H1 (cell line): ENCODE data around the gene IFNAR2. TPM values are rescaled to one million over a fixed set of nuclear protein-coding genes. Genes with fewer than 3 reads are reported as not detected.

ENCODE experiments used
- CTCF ChIA-PET: fragments of 300-600 bp; sonication (Branson Sonifier 250); formaldehyde crosslinking; loops from one replicate; lab custom pipeline; 2021; ENCODE audit not compliant: partially characterized antibody; lab: Charles Lee
- POLR2A ChIA-PET: fragments of 300-600 bp; sonication (Branson Sonifier 250); formaldehyde crosslinking; loops from one replicate; lab custom pipeline; 2021; ENCODE audit warnings: inconsistent platforms; ENCODE audit not compliant: partially characterized antibody; lab: Charles Lee
- DNase-seq, 2 experiments: peaks; one replicate each; pipeline versions ENCODE4 v3.0.0 to v3.0.0-alpha.2; 2010 to 2022; ENCODE audit warnings: low spot score in 2 of 2, low read depth in 1 of 2, mixed read lengths in 1 of 2
- FAIRE-seq: peaks from 2 replicates; lab custom pipeline; 2011; peaks lifted over from hg19 to GRCh38; lab: Jason Lieb, UNC
- H2AFZ ChIP-seq: 2 replicates; pipeline ENCODE4 v1.8.1; 2012; ENCODE audit warnings: low read length, inconsistent platforms
- H2AK5ac ChIP-seq: 2 replicates; pipeline ENCODE4 v1.6.1; 2013; ENCODE audit warnings: low read depth, low read length
- H2BK120ac ChIP-seq: replicated peaks from 2 replicates; pipeline ENCODE3; 2013; ENCODE audit warnings: low read depth, low read length, inconsistent platforms
- H2BK12ac ChIP-seq: 2 replicates; pipeline ENCODE4 v1.6.1; 2013; ENCODE audit warnings: low read depth, low read length
- H2BK15ac ChIP-seq: 2 replicates; pipeline ENCODE4 v1.6.1; 2013; ENCODE audit warnings: low read length
- H2BK20ac ChIP-seq: 2 replicates; pipeline ENCODE4 v1.6.1; 2013; ENCODE audit warnings: low read length
- H2BK5ac ChIP-seq: 2 replicates; pipeline ENCODE4 v1.6.1; 2013; ENCODE audit warnings: low read depth, low read length
- H3K14ac ChIP-seq: 2 replicates; pipeline ENCODE4 v1.6.1; 2013; ENCODE audit warnings: inconsistent platforms; ENCODE audit not compliant: insufficient read length
- H3K18ac ChIP-seq: 2 replicates; pipeline ENCODE4 v1.6.1; 2013; ENCODE audit warnings: low read length; ENCODE audit errors: extremely low read depth
- H3K23ac ChIP-seq: 2 replicates; pipeline ENCODE4 v1.6.1; 2013; ENCODE audit warnings: inconsistent platforms; ENCODE audit not compliant: insufficient read length
- H3K23me2 ChIP-seq: 2 replicates; pipeline ENCODE4 v1.6.1; 2013; ENCODE audit warnings: low read depth, low read length
- H3K27ac ChIP-seq: 2 replicates; pipeline ENCODE4 v1.6.1; 2011; ENCODE audit warnings: low read depth, low read length, inconsistent platforms
- H3K27me3 ChIP-seq, 4 experiments: replicated peaks in 1 of 4; 1 replicate in 1 of 4; 2 replicates in 3 of 4; pipeline versions ENCODE4 v1.6.1 to v1.8.1; 2011 to 2013; ENCODE audit warnings: low read length in 3 of 4, mild to moderate bottlenecking in 3 of 4, inconsistent platforms in 2 of 4, mixed read lengths in 2 of 4, moderate library complexity in 1 of 4; ENCODE audit not compliant: control insufficient read depth in 3 of 4, insufficient read depth in 3 of 4; ENCODE audit errors: extremely low read depth in 1 of 4
- H3K36me3 ChIP-seq, 4 experiments: 2 replicates each; pipeline versions ENCODE4 v1.6.1 to v1.8.1; 2011 to 2013; ENCODE audit warnings: mild to moderate bottlenecking in 4 of 4, low read length in 3 of 4, moderate library complexity in 2 of 4, control low read depth in 1 of 4, inconsistent platforms in 1 of 4; ENCODE audit not compliant: insufficient read depth in 4 of 4, control insufficient read depth in 2 of 4
- H3K4ac ChIP-seq: replicated peaks from 2 replicates; pipeline ENCODE3; 2013; ENCODE audit warnings: low read length, low read depth, mixed read lengths, inconsistent platforms; ENCODE audit not compliant: insufficient read length
- H3K4me1 ChIP-seq, 4 experiments: replicated peaks in 1 of 4; 1 replicate in 1 of 4; 2 replicates in 3 of 4; pipeline versions ENCODE4 v1.6.1 to v1.8.1; 2011 to 2013; ENCODE audit warnings: low read length in 3 of 4, inconsistent platforms in 2 of 4, mixed read lengths in 1 of 4; ENCODE audit not compliant: insufficient read depth in 4 of 4, control insufficient read depth in 3 of 4
- H3K4me2 ChIP-seq, 2 experiments: 2 replicates each; pipeline versions ENCODE4 v1.6.1 to v1.8.1; 2011 to 2013; ENCODE audit warnings: low read depth in 2 of 2, low read length in 2 of 2, control low read depth in 1 of 2, inconsistent platforms in 1 of 2, mild to moderate bottlenecking in 1 of 2; ENCODE audit not compliant: insufficient read depth in 1 of 2
- H3K4me3 ChIP-seq, 4 experiments: fragments of 200-600, 300-600 bp in 1 of 4; sonication (generic), shearing (Covaris generic), sonication (Bioruptor Twin) in 1 of 4; 2 replicates each; pipeline versions ENCODE4 v1.5.1 to v1.8.1; 2011 to 2016; ENCODE audit warnings: low read length in 4 of 4, low read depth in 3 of 4, control low read depth in 2 of 4, inconsistent platforms in 2 of 4, mild to moderate bottlenecking in 2 of 4, mixed read lengths in 1 of 4, moderate library complexity in 1 of 4; ENCODE audit not compliant: insufficient read depth in 2 of 4; ENCODE audit errors: extremely low read depth in 1 of 4
- H3K56ac ChIP-seq: replicated peaks from 2 replicates; pipeline ENCODE3; 2013; ENCODE audit warnings: low read depth, mild to moderate bottlenecking, mixed read lengths, low read length, inconsistent platforms; ENCODE audit not compliant: insufficient read length
- H3K79me1 ChIP-seq: 2 replicates; pipeline ENCODE4 v1.6.1; 2013; ENCODE audit warnings: low read depth, low read length, control low read depth
- H3K79me2 ChIP-seq, 2 experiments: 2 replicates each; pipeline versions ENCODE4 v1.6.1 to v1.8.1; 2012 to 2013; ENCODE audit warnings: low read length in 2 of 2, mild to moderate bottlenecking in 2 of 2, inconsistent platforms in 1 of 2; ENCODE audit not compliant: insufficient read depth in 2 of 2, control insufficient read depth in 1 of 2
- H3K9ac ChIP-seq, 4 experiments: replicated peaks in 1 of 4; 1 replicate in 1 of 4; 2 replicates in 3 of 4; pipeline versions ENCODE4 v1.6.1 to v1.8.1; 2011 to 2013; ENCODE audit warnings: low read depth in 3 of 4, low read length in 3 of 4, control low read depth in 2 of 4, mild to moderate bottlenecking in 2 of 4, moderate library complexity in 2 of 4, inconsistent platforms in 1 of 4; ENCODE audit errors: extremely low read depth in 1 of 4
- H3K9me3 ChIP-seq, 2 experiments: 2 replicates each; pipeline versions ENCODE4 v1.6.1 to v1.8.1; 2012 to 2013; ENCODE audit warnings: mild to moderate bottlenecking in 2 of 2, moderate library complexity in 2 of 2, control low read depth in 1 of 2, inconsistent platforms in 1 of 2, low read depth in 1 of 2, low read length in 1 of 2, mixed read lengths in 1 of 2; ENCODE audit not compliant: insufficient read depth in 2 of 2
- H4K20me1 ChIP-seq, 2 experiments: replicated peaks in 1 of 2; 2 replicates each; pipeline versions ENCODE3 to v1.8.1; 2011 to 2013; ENCODE audit warnings: inconsistent platforms in 2 of 2, low read length in 2 of 2, mild to moderate bottlenecking in 1 of 2; ENCODE audit not compliant: insufficient read depth in 2 of 2, control insufficient read depth in 1 of 2
- H4K5ac ChIP-seq: 2 replicates; pipeline ENCODE4 v1.6.1; 2013; ENCODE audit warnings: low read length, low read depth, mixed read lengths, inconsistent platforms; ENCODE audit not compliant: insufficient read length
- H4K8ac ChIP-seq: 2 replicates; pipeline ENCODE4 v1.8.0; 2013; ENCODE audit warnings: mild to moderate bottlenecking, moderate library complexity, low read length, inconsistent platforms; ENCODE audit not compliant: insufficient read depth; ENCODE audit errors: extremely low read depth
- H4K91ac ChIP-seq: replicated peaks from 2 replicates; pipeline ENCODE3; 2013; ENCODE audit warnings: low read length, mixed read lengths, inconsistent platforms; ENCODE audit not compliant: insufficient read length
- BRCA1 ChIP-seq: IDR thresholded peaks from 2 replicates; pipeline ENCODE4 v1.6.1; 2012; ENCODE audit warnings: low read depth, low read length, improper control_type of control experiment
- CBX5 ChIP-seq: fragments of 300-800, 300-1000 bp; sonication (generic); IDR thresholded peaks from 2 replicates; pipeline ENCODE4 v1.7.1; 2016; ENCODE audit warnings: antibody characterized with exemption, low read length, low read depth
- CEBPB ChIP-seq: IDR thresholded peaks from 2 replicates; pipeline ENCODE4 v1.6.1; 2012; ENCODE audit warnings: low read depth, low read length
- EGR1 ChIP-seq: IDR thresholded peaks from 2 replicates; pipeline ENCODE4 v1.6.1; 2011; ENCODE audit warnings: low read depth, low read length, borderline replicate concordance
- GTF2F1 ChIP-seq: IDR thresholded peaks from 2 replicates; pipeline ENCODE4 v1.6.1; 2012; ENCODE audit warnings: low read depth, low read length, improper control_type of control experiment, borderline replicate concordance
- HDAC2 ChIP-seq, 2 experiments: fragments of 300-600 bp in 1 of 2; sonication (generic) in 1 of 2; IDR thresholded peaks; 2 replicates each; pipeline ENCODE4 v1.6.1; 2011 to 2012; ENCODE audit warnings: low read depth in 2 of 2, low read length in 2 of 2, mild to moderate bottlenecking in 2 of 2, moderate library complexity in 2 of 2, borderline replicate concordance in 1 of 2, inconsistent platforms in 1 of 2
- HDAC6 ChIP-seq: IDR thresholded peaks from one replicate; pipeline ENCODE4 v1.7.1; 2012; ENCODE audit warnings: low read depth, mild to moderate bottlenecking, inconsistent platforms, low read length, moderate library complexity
- KDM5A ChIP-seq: fragments of 200-600 bp; IDR thresholded peaks from 2 replicates; pipeline ENCODE4 v1.7.1; 2012; ENCODE audit warnings: mild to moderate bottlenecking, low read length, inconsistent platforms, mixed read lengths
- NANOG ChIP-seq: IDR thresholded peaks from 2 replicates; pipeline ENCODE4 v1.6.1; 2011; ENCODE audit warnings: low read length, low read depth, mild to moderate bottlenecking, inconsistent platforms; ENCODE audit not compliant: insufficient read depth, poor library complexity, severe bottlenecking
- NRF1 ChIP-seq: IDR thresholded peaks from 2 replicates; pipeline ENCODE4 v1.6.1; 2011; ENCODE audit warnings: mild to moderate bottlenecking, low read depth, low read length, improper control_type of control experiment
- RNF2 ChIP-seq: fragments of 200-900, 300-1000 bp; sonication (generic); IDR thresholded peaks from 2 replicates; pipeline ENCODE4 v1.7.1; 2016; ENCODE audit warnings: borderline replicate concordance, low read depth, mild to moderate bottlenecking, antibody characterized with exemption, low read length; ENCODE audit not compliant: poor library complexity, severe bottlenecking; ENCODE audit errors: missing control alignments
- SIX5 ChIP-seq: IDR thresholded peaks from 2 replicates; pipeline ENCODE4 v1.6.1; 2011; ENCODE audit warnings: mild to moderate bottlenecking, low read depth, low read length
- WGBS, 2 experiments: shearing (Covaris generic) in 1 of 2; methylation state at CpG; one replicate each; pipeline versions ENCODE4 v1.1.6 to v1.1.7; 2013 to 2015; ENCODE audit warnings: low lambda C conversion rate in 2 of 2, mixed read lengths in 2 of 2, inconsistent platforms in 1 of 2, low coverage in 1 of 2, missing lambda C conversion rate in 1 of 2; ENCODE audit not compliant: insufficient replicate concordance in 2 of 2, insufficient coverage in 1 of 2, insufficient read length in 1 of 2; ENCODE audit errors: extremely low coverage in 1 of 2, missing lambda C conversion rate in 1 of 2; 5-methylcytosine and 5-hydroxymethylcytosine counted together
- polyA plus RNA-seq, 7 experiments: library from polyadenylated mRNA; depleted of rRNA in 3 of 7; stranded (reverse) in 5 of 7; unstranded in 2 of 7; fragments of >200 nt in 5 of 7; fragments of 200-250 nt in 2 of 7; gene quantifications; 1 replicate in 5 of 7; 2 replicates in 1 of 7; 4 replicates in 1 of 7; pipeline versions ENCODE4 v1.2.1 to v1.2.3, GENCODE V29; 2011 to 2013; ENCODE audit warnings: missing spikeins in 2 of 7, mixed read lengths in 2 of 7
- total RNA-seq: library from RNA; stranded (reverse); fragmentation: NEBNext Ultra II Directional; extraction: Animal tissue kit (Norgen Biotek cat#: 25700); gene quantifications from 2 replicates; pipeline ENCODE4 v1.2.1, GENCODE V29; 2021
- TF ChIP-seq, protein P1 (sequence below): IDR thresholded peaks from 2 replicates; pipeline ENCODE4 v1.6.1; 2011; ENCODE audit warnings: low read depth, mild to moderate bottlenecking, low read length; ENCODE audit not compliant: insufficient read depth

Gene IFNAR2
- total and polyA plus RNA-seq, 2 of the 8 experiments (the other 6 are each of a cell fraction or from before 2014, with no cell fraction given), result 12.2 to 16.1 TPM

DNA sequence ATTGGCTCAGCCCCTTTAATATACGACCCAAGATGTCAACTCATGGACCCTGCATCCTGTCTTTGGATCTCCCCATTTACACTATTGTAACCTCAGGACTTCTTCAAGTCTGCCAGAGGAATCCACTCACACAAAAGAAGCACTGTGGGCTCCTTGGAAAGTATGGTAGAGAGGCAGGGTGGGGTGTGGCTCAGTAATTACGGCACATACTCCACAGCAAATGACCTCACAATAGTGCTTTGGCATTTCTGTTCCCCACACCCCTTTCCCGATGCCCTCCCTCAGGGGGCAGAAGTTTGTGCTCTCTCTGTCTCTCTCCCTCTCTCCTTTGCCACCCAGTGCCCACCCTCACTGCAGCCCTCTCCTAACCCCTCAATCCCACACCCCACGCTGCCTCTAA, 27.8 kb upstream of the IFNAR2 start:
- Histone ChIP-seq H2BK20ac (no peak overlapping the region), H3K14ac (no peak overlapping the region), H3K4ac (no peak overlapping the region), H4K5ac (no peak overlapping the region), H4K20me1 (peaks cover 0 to 2% of the 10 kb centered on the region in 2 experiments), H3K56ac (no peak overlapping the region), H3K79me1 (no peaks in the 10 kb centered on the region), H3K79me2 (no peaks in the 10 kb centered on the region), H2BK15ac (no peak overlapping the region), H2BK5ac (no peak overlapping the region), H3K27me3 (no peaks in the 10 kb centered on the region; a peak in 1 of 7 replicates), H3K4me3 (no peak overlapping the region), H2BK12ac (no peak overlapping the region), H3K27ac (no peak overlapping the region), H2AK5ac (no peak overlapping the region), H3K9ac (no peak overlapping the region), H4K8ac (no peak overlapping the region), H2AFZ (no peak overlapping the region), H3K36me3 (no peaks in the 10 kb centered on the region), H3K18ac (no peak overlapping the region), H2BK120ac (no peak overlapping the region), H3K4me1 (peaks cover 0 to 8% (median 2%) of the 10 kb centered on the region in 4 experiments; a peak in 4 of 7 replicates), H3K9me3 (no peaks in the 10 kb centered on the region), H3K23me2 (peaks cover 2% of the 10 kb centered on the region; the same call in 1 of the 2 replicates), H3K4me2 (no peak overlapping the region), H3K23ac (no peak overlapping the region), H4K91ac (no peak overlapping the region)
- ChIA-PET POLR2A (no interaction called here), CTCF (interaction anchor here (2.5 to 2.6 kb wide), 2 partner anchors 174 to 243 kb away, joined by 7 to 13 read pairs; no protein-coding TSS in a partner anchor)
- WGBS, 2 experiments, result 87% methylated on average over 4 of the region's 4 CpGs; no CpG with 5 or more reads in 1 of the 2 experiments
- DNase-seq, result no peak
- no peak for FAIRE-seq
- no peak for TF ChIP-seq NRF1
- TF ChIP-seq BRCA1, result no peak
- TF ChIP-seq EGR1, result no peak
- TF ChIP-seq KDM5A, result no peak
- TF ChIP-seq HDAC6, result no peak
- TF ChIP-seq CEBPB, result no peak
- no peak for TF ChIP-seq HDAC2 (IDR thresholded peaks at IDR 0.05; ENCODE audit: borderline replicate concordance in 1 of 2, low read depth in 2 of 2, low read length in 2 of 2)
- no peak for TF ChIP-seq NANOG
- TF ChIP-seq GTF2F1, result no peak
- TF ChIP-seq RNF2, result no peak
- TF ChIP-seq CBX5, result no peak
- TF ChIP-seq, protein P1, sequence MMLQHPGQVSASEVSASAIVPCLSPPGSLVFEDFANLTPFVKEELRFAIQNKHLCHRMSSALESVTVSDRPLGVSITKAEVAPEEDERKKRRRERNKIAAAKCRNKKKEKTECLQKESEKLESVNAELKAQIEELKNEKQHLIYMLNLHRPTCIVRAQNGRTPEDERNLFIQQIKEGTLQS, result no peak
- no peak for TF ChIP-seq SIX5
